ENCODE results near the gene PLSCR1.

Gene PLSCR1

GRCh38 chr3:146469150-146470017, 75.0 kb downstream of the PLSCR1 start, which contains the start of gene PLSCR2:
Gene PLSCR2, minus strand, starts transcription at chr3:146469561. Its CDS starts 9,657 bp downstream, at chr3:146459904.
- FAIRE-seq (peak; percentile 94), DNase-seq (ENCODE audit: insufficient read length, low spot score) (peak; percentile 80)
- TF ChIP-seq POU2F2 (IDR thresholded peaks at IDR 0.05; ENCODE audit: low read depth, low read length) (no peak), SPI1 (IDR thresholded peaks at IDR 0.05; ENCODE audit: low read depth, low read length) (no peak), TAF1 (IDR thresholded peaks at IDR 0.05; ENCODE audit: low read depth, low read length) (no peak), POLR2A (IDR thresholded peaks at IDR 0.05; ENCODE audit: low read depth, low read length) (no peak), PAX5 (IDR thresholded peaks at IDR 0.05; ENCODE audit: insufficient read depth, low read length, severe bottlenecking) (no peak), POLR2AphosphoS5 (IDR thresholded peaks at IDR 0.05; ENCODE audit: low read depth, low read length) (no peak)

- FAIRE-seq, result no peak
- TF ChIP-seq POLR2A (IDR thresholded peaks at IDR 0.05; ENCODE audit: low read depth, low read length), result no peak
- DNase-seq (ENCODE audit: insufficient read length, low spot score), result no peak
These were observed 75.7 kb downstream of the PLSCR1 start for GRCh38 chr3:146468671-146469149.

- FAIRE-seq, result no peak
- DNase-seq (ENCODE audit: insufficient read length, low spot score), result no peak
- no peak for TF ChIP-seq POU2F2 (IDR thresholded peaks at IDR 0.05; ENCODE audit: low read depth, low read length)
- TF ChIP-seq POLR2AphosphoS5 (IDR thresholded peaks at IDR 0.05; ENCODE audit: low read depth, low read length), result no peak
- no peak for TF ChIP-seq POLR2A (IDR thresholded peaks at IDR 0.05; ENCODE audit: low read depth, low read length)
- TF ChIP-seq TAF1 (IDR thresholded peaks at IDR 0.05; ENCODE audit: low read depth, low read length), result no peak
- no peak for TF ChIP-seq PAX5 (IDR thresholded peaks at IDR 0.05; ENCODE audit: insufficient read depth, low read length, severe bottlenecking)
- no peak for TF ChIP-seq SPI1 (IDR thresholded peaks at IDR 0.05; ENCODE audit: low read depth, low read length)
These were observed 76.2 kb downstream of the PLSCR1 start for GRCh38 chr3:146468234-146468633.

GRCh38 chr3:146466604-146467003, 77.8 kb downstream of the PLSCR1 start:
- FAIRE-seq (no peak), DNase-seq (ENCODE audit: insufficient read length, low spot score) (no peak)
- TF ChIP-seq SPI1 (IDR thresholded peaks at IDR 0.05; ENCODE audit: low read depth, low read length) (no peak), POLR2AphosphoS5 (IDR thresholded peaks at IDR 0.05; ENCODE audit: low read depth, low read length) (no peak), POU2F2 (IDR thresholded peaks at IDR 0.05; ENCODE audit: low read depth, low read length) (no peak), TAF1 (IDR thresholded peaks at IDR 0.05; ENCODE audit: low read depth, low read length) (no peak), PAX5 (IDR thresholded peaks at IDR 0.05; ENCODE audit: insufficient read depth, low read length, severe bottlenecking) (no peak), POLR2A (IDR thresholded peaks at IDR 0.05; ENCODE audit: low read depth, low read length) (no peak)

- FAIRE-seq (no peak), DNase-seq (ENCODE audit: insufficient read length, low spot score) (no peak)
- no peak for TF ChIP-seq POLR2A (IDR thresholded peaks at IDR 0.05; ENCODE audit: low read depth, low read length)
- no peak for TF ChIP-seq POLR2AphosphoS5 (IDR thresholded peaks at IDR 0.05; ENCODE audit: low read depth, low read length)
- no peak for TF ChIP-seq PAX5 (IDR thresholded peaks at IDR 0.05; ENCODE audit: insufficient read depth, low read length, severe bottlenecking)
- TF ChIP-seq SPI1 (IDR thresholded peaks at IDR 0.05; ENCODE audit: low read depth, low read length), result no peak
- TF ChIP-seq TAF1 (IDR thresholded peaks at IDR 0.05; ENCODE audit: low read depth, low read length), result no peak
- no peak for TF ChIP-seq POU2F2 (IDR thresholded peaks at IDR 0.05; ENCODE audit: low read depth, low read length)
These were observed 78.5 kb downstream of the PLSCR1 start for GRCh38 chr3:146465693-146466465.
